Stimulated activated CD8-positive, alpha-beta memory T cell treated with anti-CD3 and anti-CD28 coated beads, Interleukin-15, amount 100 ng/mL, for 1 hour (primary cell): Measurements from ENCODE around the gene TNFAIP8.
"Not testable (repeated sequence)": the region's sequence is repeated elsewhere in the genome, so short reads cannot be mapped to it uniquely, and the experiment has no call there.

Source experiments
- DNase-seq: peaks from one replicate; pipeline ENCODE4 v3.0.0-alpha.2; 2020; ENCODE audit warnings: low read depth

TNFAIP8 gene

DNA sequence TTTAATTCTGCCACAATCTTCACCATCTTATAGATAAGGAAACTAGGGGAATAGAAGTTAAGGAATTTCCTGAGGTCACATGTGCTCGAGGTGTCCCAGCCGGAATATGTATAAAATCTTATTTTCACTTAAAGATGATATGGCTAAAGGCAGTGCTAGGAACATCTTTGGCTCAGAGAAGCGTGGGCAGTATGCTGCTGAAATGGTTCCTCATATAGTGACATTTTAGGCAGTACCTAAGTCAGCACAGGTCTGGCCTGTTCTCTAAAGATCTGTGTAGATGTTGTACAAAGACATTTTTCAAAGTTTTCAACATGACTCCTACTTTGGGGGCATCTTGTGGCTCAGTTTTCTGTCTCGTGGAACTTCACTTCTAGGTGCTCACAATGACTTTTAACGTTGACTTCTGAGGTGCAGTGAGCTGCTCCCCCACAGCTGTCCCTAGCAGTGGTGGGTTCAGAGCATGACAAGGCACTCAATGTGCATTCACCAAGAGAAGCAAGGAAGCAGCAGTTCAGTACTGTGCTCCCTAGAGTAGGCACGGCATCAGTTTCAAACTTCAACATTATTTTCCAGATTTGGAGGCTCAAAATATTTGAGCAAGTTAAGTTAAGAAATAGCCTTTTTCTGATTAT is 40.3 kb downstream of the TNFAIP8 start:
- no peak for DNase-seq

DNA sequence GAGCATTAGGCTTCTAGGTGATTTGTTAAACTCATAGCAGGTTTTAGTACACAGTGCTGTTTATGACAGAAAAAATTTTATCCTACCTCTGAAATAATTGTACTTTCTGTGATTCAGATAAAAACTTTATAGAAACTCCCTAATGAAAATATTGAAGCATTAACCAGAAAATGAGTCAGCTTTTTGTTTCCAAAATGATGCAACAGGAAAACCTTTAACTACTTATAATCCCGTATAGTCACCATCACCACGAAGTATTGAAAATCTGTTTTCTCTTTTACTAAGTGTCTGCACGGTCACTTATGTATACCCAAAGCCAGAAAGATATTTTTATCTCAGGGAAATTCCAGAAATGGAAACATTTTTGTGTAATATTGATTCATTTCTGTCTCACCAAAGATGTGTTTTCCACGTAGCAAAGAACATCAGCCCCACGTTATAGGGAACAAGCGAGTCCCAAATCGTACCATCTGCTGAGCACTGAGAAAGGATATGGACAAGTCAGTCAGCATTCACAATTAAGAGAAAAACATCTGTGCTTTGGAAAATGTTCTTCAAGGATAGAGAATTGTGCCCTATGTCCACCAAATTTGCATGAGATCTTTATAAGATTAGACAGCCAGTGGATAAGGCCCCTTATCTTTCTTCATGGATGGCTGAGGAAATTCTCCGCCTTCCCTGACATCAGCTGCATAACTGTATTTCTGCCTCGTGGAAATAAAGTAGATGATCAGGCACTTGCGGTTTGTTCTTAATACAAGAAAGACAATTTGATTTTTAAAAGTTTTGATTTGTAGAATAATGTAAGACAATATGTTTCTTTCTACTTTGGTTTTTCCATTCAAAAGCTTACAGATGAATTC is 41.9 kb downstream of the TNFAIP8 start:
- no peak for DNase-seq

DNA sequence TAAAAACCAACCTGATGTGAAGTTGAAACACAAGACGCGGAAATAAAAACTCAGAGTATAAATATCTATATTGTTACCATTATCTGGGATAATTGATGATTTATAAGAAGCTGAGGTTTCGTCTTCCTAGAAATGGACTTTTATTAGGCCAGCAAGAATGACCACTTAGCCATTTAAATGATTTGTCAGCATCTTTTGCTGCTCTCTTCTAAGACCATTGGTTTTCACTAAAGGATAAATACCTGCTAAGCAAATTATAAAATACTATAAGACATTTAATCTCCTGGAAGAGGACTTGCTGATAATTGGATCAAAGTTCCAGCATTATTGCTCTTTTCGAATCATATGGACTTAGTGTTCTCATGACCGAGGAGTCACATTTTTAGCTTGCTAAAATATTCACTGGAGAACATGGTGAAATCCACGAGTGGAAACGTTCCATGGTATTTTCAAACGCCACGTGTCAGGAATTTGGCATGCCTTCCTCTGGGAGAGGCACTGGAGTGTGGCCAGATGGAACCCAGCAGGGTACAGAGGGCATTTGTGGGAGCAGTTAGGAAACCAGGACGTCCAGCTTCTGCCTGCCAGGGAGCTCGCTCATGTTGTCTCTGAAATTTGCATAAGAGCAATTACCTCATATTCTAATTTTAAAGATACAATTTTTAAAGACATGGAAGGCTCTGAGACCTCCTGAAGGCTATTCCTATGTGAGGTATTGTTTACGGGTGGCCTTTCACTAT is 43.1 kb downstream of the TNFAIP8 start:
- no peak for DNase-seq

DNA sequence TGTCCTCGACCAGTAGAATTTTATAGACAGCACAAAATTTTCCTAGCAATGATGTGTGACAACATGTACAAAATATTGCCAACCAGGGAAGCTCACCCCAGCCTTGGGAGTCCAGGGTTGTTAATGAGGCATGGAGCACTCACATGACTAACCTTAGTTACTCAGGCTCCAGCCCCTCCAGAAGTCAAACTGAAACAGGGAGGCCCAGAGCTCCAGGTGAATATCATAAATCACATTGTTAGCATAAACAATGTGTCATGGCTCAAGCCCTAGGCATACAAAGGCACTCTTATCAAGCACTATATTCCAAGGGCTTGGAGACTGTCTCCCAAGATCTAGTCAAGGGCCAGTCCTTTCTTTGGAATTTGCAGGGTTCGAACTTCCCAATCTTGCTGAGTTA is 44.4 kb downstream of the TNFAIP8 start:
- DNase-seq = no peak

DNA sequence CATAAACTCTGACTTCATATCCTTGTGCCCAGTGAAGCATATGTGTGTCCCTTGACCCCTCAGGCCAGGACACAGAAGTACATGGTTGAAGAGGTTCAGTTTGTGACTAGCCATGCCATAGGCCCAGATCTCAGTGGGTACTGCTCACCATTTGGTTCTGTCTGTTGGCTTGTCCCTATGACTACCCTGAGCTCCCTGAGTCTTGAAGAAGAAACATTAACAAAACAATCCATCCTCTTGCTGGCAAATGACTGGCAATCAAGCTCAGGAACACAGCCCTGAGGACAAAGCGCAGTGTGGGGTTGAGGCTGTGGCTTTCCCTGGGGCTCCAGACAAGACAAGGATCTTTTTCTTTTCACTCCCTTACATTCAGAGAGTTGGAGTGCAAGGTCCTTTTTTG is 46.3 kb downstream of the TNFAIP8 start:
- DNase-seq = no peak

DNA sequence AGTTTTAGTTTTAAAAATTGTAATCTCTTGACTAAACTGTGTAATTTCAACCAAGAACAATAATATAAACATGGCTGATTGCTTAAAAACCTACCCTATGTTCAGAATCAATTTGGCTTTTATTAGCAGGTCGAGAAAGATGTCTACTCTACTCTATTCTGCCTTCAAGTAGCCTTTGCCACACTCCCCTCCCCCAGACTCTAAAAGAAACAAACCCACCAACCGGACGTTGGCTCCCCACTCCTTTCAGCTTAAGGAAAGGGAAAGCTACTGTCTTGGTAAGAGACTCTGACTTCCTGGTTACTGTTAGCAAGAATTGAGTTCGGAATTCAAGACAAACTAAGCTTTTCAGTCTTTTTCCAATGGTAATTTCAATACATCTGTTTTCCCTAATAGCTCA is 46.7 kb downstream of the TNFAIP8 start:
- no peak for DNase-seq

DNA sequence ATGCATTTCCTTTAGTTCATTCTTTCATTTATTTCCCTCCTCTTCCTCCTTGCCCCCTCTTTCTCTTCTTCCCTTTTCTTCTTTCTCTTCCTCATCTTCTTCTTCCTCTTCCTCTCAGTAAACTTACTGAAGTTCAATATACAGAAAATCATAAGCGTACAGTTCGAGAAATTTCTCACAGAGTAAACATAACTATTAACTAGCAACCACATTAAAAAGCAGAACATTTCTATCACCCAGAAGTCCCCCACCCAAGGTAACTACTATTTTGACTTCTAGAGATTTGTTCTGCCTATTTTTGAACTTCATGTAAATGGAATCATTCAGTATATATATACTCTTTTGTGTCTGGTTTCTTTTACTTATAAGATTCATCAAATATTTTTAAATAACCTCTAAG is 48.2 kb downstream of the TNFAIP8 start:
- no peak for DNase-seq

DNA sequence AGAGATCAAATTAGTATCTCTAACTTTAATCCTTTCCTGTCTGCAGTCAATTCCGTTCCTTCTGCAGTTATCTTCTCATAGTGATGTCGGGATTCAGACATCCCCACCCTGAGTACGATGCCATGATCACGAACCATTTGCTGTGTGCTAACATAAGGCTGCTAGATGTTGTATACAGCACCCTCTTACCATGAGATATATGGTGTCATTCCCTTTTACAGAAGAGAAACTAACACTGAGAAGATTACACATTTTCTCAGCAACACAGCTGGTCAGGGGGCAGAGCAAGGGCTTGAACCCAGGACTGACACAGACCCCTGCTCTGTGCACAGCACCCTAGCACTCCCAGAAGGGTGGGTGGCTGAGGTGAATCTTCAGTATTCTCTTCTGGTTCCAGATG is 49.6 kb downstream of the TNFAIP8 start:
- no peak for DNase-seq

DNA sequence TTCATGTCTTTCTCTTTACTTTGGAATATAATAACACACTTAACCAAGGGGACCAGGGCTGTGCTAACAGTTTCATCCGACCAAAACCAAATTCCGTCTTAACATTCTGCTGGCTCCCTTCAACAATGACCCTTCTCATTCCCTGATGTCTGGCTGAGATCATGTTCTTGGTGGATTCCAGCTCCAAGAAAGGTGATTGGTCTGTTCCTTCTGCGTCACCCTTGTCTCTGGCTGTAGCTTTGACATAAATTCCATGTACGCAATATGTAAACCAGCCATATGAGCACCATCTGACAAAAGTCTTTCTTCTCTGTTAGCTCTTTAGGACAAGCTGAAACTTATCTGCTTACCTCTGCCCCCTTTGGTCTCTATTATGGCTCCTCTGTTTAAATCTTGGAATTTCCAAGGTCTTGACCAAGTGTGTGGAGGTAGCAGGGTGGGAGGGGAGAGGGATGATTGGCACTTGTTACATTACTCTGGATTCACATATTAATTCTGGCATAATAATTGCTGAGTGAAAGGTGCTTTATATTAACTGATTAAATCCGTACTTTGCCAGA is 50.8 kb downstream of the TNFAIP8 start:
- DNase-seq = no peak

DNA sequence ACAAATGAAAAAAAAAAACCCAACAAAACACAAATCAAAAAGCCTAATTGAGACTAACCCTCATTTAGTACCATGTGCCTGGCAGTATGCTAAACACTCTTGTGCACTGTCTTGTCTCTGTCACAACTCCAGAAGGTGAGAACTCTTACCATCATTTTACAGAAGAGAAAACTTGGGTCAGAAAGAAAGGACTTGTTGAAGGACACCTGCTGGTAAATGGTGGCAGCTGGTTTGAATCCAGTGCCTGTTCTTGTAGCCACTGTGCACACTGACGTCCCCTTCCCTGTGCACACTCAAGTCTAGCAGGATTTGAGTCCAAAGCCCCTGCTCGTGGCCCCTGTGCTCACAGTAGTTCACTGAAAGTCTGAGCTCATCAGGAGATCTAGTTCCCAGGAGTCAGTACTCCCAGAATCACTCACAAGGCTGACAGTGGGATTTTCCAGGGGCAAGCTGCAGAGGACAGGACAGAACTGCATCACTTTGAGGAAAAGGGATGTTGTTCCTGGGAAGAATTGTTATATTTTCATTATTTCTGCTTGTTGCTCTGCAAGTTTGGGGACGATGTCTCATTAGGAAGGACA is 53.5 kb downstream of the TNFAIP8 start:
- no peak for DNase-seq

DNA sequence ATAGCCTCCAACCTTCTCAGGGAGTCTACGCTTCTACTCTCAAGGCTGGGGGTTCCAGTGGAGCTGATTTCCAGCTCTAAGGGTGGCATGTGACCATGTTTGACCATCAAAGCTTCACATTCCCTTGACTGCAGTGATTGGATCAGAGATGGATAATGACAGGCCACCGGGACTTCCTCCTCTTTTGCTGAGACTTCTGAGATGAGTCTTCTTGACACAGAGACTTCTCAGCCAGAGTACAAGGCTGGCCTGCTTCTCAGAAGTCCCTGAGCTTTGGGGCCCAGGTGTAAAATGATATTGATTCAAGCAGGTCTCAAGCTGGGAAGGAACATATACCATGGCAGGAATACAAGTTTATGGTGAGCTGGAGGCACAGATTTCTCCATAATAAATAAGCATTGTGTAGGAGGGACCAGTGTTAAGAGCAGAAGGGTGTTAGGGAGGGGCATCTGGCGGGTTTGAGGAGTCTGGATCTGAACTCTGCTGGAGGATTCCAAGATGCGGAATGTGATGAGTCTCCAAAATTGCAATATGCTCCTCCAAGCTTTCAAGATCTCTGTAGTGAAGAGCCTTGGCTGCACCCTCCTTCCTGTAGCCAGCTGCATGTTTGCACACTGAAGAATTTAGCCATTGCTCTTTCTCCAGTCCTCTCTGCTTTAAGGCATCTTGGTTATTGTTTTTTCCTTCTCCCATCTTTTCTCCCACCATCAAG is 54.8 kb downstream of the TNFAIP8 start:
- no peak for DNase-seq

DNA sequence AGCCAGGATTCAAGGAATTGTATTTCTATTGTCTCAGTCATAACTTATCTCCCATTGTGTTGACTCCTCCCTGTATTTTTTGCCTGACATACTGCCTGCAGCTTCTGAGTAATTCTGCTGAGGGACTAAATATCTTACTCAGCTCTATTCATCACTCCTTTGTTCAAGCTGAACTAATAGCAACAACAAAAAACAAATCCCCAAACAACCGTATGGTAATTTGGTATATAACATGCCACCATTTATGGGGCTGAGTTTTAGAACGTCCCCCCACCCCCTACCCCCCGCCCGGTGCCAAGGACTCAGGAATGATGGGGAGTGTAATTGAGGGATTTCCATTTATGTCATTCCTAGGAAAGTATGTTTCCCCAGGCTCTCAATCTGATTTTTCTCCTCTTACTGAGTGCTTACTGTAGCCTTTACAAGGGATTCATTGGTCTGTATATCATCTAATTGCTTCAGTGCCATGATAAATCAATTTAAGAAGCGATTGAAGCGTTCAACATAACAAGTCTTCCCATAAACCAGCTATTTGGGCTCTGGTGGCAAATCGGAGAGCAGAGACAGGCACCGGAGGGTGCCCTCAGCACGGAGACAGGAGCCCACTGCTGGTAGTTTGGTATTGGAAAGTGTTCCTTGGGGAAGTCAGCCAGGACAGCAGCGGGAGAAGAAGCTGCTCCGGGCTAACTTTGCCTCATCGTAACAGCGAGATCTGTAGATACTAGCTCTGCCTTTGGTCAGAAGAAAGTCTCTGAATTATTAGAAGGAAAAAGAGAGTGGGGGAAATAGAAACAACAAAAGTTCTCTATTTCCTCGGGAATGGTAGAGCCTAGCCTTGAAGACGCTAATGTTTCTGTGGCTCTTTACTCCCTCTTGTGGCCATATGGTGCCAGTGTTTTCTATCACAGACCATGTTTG is 55.8 kb downstream of the TNFAIP8 start:
- peak; percentile 32 for DNase-seq

DNA sequence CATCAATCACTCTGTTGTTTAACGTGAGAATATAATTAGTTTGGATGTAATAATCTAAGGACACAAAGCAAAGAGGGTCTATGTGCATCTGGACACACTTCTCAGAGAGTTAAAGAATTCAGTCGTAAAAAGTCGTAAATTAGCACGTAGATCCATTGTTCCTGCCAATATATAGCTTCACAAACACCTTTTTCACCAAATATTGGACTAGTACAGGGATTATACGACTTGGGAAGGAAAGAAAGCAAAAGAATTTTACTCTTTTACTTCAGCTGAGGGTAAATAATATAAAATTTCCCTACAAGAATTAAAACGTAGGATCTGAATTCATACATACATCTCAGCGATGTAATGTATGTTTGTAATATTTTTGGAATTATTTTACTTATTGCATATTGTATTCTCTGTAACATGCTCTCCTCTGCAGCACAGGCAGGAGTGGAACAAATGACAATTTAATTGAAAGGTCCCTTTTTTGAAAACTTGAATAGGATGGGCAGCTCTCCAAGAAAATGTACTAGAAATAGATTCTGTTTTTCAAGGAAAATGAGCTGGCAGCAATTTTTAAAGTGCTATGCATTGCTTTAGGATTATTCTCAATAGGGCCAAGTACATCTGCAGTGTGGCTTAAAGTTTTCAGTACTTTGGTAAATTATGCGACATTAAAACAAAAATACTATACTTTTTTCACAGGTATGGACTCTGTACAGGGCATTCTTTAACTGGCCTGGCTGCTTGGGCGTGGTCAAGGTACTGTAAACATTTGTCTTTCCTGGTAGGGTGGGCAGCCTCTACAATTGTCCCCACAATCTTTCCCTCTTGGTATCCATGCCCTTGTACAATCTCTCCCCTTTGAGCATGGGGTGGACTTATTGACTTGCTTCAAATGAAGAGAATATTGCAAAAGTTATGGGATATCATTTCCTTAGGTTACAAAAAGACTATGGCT is 56.7 kb downstream of the TNFAIP8 start:
- no peak for DNase-seq

DNA sequence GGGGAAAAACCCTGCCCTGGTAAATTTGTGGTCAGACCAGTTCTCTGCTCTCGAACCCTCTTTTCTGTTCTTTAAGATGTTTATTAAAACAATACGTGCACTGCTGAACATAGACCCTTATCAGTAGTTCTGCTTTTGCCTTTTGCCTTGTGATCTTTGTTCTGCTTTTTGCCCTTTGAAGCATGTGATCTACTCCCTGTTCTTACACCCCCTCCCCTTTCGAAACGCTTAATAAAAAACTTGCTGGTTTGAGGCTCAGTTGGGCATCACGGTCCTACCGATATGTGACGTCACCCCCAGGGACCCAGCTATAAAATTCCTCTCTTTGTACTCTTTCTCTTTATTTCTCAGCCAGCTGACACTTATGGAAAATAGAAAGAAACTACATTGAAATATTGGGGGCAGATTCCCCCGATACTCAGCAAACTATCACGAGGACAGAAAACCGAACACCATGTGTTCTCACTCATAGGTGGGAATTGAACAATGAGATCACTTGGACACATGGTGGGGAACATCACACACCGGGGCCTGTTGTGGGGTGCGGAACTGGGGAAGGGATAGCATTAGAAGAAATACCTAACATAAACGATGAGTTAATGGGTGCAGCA is 58.4 kb downstream of the TNFAIP8 start:
- not testable (repeated sequence) for DNase-seq

DNA sequence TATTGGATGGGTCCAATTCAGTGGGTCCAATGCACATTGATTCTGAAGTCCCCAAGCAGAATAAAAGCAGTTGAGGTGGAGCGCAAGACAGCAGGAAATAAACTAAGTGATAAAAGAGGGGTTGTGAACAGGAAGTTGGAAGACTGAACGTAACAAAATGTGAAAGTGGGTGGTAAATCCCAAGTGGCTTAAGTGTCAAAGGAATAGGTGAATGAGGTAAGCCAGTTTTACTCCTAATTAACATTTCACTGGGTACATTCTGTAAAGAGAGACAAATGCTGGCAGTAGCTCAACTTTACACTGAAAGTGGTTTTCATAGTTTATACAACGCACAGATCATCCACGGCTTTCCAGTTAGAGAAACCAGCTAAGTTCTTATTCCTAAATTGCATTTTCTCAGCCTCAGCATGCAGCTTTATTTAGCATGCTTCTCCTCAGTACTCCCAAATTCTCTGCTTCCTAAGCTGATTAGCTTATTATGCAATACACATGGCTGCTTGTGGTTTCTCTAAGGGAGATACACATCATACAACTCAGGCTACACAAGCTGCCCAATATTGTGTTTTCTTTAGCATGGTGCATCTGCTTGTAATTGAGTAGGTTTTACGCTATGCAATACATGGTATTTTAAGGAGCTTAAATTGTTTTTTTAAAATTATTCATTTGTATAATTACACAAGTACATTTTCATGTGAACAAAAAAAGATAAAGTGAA is 62.2 kb downstream of the TNFAIP8 start:
- no peak for DNase-seq

DNA sequence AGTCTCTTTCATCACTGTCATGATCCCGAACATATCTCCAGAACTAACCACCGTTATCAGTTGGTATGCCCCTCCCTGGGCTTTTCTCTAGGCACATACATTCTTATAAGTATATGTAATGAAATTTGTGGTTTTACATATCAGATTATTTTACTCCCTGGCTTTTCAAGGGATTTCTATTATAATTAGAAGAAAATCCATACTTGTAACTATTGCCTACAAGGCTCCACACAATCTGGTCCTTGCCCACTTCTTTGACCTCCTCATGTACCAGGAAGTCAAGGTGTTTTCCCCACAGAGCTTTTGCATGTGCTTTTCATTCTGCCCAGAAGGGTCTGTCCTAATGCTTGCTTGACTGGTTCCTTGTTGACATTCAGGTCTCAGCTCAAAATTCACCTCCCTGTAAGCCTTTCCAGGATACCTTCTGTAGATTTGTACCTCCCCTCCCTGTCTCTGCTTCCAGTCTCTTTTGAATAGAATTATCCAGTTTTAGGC is 62.8 kb downstream of the TNFAIP8 start:
- no peak for DNase-seq

DNA sequence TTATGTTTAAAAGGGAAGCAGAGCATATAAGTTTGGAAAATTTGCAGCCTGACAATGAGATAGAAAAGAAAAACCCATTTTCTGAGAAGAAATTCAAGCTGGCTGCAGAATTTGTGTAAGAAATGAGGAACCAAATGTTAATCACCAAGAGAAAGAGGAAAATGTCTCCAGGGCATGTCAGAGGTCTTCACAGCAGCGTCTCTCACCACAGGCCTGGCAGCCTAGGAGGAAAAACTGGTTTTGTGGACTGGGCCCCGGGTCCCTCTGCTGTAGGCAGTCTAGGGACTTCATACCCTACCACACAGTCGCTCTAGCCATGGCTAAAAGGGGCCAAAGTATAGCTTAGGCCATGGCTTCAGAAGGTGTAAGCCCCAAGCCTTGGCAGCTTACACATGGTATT is 64.3 kb downstream of the TNFAIP8 start:
- no peak for DNase-seq

DNA sequence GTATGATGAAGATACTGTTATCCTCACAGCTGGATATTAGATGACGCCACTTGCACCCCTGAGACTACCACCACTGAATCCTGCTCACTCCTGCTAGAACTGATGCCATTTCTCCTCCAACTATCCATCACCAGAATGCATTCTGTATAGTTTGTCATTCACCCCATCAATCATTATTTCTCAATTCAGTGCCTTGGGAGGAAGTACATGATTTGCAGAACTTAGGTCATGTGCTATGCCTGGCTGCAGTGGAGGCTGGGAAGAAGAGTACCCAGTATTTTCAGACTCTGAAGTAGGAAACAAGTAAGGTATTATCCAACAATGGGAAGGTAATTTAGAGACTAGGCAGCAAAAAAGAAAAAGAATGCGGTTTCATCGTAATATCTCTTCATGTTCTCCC is 70.2 kb downstream of the TNFAIP8 start:
- DNase-seq = no peak
